Lung microvascular endothelial cell (primary cell): ENCODE measurements around the gene SHROOM1. TPM values are rescaled to one million over a fixed set of nuclear protein-coding genes. Genes with fewer than 3 reads are reported as not detected.
"Not testable (repeated sequence)": the region's sequence is repeated elsewhere in the genome, so short reads cannot be mapped to it uniquely, and the experiment has no call there.

Experiments
- DNase-seq, 2 donors: peaks; one replicate each; pipeline versions ENCODE4 v3.0.0 to v3.0.0-alpha.2; 2010; ENCODE audit warnings: low read depth in 2 of 2
- total RNA-seq: library from RNA; depleted of rRNA; stranded (reverse); fragments of >200 nt; gene quantifications from 2 replicates; pipeline ENCODE4 v1.2.1, GENCODE V29; 2014

Gene SHROOM1, protein sequence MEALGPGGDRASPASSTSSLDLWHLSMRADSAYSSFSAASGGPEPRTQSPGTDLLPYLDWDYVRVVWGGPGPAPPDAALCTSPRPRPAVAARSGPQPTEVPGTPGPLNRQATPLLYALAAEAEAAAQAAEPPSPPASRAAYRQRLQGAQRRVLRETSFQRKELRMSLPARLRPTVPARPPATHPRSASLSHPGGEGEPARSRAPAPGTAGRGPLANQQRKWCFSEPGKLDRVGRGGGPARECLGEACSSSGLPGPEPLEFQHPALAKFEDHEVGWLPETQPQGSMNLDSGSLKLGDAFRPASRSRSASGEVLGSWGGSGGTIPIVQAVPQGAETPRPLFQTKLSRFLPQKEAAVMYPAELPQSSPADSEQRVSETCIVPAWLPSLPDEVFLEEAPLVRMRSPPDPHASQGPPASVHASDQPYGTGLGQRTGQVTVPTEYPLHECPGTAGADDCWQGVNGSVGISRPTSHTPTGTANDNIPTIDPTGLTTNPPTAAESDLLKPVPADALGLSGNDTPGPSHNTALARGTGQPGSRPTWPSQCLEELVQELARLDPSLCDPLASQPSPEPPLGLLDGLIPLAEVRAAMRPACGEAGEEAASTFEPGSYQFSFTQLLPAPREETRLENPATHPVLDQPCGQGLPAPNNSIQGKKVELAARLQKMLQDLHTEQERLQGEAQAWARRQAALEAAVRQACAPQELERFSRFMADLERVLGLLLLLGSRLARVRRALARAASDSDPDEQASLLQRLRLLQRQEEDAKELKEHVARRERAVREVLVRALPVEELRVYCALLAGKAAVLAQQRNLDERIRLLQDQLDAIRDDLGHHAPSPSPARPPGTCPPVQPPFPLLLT
- 1.4 and 1.5 TPM in 2 replicates for total RNA-seq

DNA sequence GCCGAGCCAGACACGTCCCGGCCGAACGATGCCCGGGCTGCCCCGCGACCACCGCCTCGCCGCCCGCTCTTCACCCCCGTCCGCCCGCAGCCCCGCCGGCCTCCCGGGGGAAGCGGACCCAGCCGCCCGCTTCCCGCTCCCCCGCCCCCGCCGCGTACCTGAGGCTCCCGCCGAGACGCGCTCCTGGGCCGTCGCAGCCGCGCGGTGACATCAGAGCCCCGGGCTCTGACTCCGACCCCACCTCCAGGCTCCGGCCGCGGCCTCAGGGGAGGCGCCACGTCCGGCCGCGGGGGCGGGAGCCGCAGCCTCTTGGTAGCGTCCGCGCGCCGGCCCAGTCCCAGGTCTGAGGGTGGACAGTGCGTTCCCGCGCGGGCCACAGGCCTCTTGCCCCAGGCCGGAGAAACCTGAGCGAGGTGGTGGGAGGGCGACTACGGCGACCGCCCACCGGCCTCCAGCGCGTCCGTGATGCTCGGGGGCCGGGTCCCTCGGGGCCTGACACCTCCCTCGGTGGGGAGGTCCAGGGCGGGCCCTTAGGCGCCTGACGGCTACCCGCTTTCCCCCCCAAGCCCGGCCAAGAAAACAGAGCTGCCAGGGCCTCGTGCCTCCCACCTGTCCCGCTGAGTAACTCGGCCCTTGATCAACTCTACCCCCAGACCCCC is at the start of gene SHROOM1:
Gene SHROOM1, minus strand, starts transcription at position 212 of the 659 bp plus-strand sequence. CDS start 4,507 bp downstream, outside the sequence.
- DNase-seq = peak in 1 of 2 donors; percentile 53

DNA sequence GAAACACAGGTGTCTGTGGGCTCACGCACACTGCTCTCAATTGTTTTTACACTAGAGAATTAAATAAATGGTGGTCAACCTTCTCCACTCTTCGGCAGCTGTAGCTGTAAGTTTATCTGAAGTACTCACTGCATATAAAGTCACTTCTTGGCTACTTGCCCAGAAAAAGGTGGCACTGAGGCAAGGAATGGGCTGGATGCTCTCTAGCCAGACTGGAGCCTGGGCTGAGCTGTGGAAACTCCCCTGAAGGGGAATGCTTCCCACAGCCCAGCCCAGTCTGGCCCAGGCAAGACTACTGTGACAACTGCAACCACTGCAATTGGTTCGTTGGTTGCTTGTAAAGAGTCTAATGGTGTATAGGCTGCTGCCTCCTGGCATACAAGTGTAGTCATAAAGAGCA is 47.5 kb upstream of the SHROOM1 start:
- peak in 1 of 2 donors; percentile 48 for DNase-seq

DNA sequence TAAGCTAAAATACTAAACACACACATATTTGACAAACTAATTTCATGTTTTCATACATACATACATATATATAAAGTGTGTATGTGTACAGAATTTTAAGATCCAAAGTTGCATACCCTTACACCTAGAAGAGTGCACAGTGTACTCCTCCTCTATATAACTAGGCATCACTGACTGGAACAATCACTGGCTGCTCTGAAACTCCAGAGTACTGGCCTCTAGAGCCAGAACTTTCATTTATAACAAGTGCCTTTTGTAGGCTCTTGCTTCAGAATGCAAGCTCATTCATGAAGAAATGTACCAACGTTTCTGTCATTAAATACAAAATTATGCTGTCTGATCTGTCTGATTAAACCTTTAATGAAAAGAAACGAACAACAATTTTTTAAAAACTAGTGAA is 47.0 kb upstream of the SHROOM1 start:
- no peak for DNase-seq

DNA sequence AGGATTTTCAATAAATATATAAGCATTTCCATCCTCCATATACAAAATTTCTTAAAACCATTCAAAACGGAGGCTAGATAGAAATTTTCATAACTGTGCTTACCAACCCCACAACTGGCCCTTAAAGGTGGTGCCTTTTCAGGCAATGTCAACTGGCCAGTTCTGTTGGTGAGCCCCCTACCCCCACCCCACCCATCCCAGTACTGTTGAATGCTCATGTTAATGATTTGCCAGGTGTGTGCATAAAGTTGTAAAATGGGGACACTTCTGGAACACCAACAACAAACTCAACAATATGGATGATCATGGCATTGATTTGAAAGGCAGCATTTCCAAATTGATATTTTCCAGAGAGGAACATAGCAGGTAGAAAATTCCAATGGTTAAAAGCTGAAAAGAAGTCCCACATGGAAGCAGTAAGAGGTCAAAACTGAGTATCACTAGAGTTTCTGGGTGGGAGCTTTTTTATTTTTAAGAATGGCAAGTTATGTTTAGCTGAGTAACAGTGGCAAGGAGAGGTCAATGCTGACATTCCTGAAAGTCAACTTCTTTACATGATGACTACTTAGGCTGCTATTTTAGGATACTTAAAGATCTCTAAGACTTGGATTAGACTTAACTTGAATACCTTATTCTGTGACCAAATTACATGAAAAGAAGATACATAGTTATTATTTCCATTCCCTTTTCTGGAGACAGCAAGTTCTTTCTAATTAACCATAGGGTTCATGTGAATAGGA is 45.7 kb upstream of the SHROOM1 start:
- no peak for DNase-seq

DNA sequence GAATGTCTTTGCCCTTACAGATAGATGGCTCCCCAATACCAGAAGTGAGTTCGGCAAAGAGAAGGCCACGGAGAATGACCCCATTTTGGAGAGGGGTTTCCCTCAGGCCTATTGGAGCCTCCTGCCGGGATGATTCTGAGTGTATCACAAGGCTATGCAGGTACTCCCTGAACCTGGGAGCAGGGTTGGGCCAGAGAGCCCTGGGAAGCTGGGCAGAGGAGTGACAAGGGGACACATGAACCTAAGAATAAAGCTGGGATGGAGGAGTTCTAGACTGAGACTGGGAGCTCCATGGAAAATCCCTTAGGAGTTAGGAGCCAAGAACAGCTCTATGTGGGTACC is 43.5 kb upstream of the SHROOM1 start:
- DNase-seq = no peak

DNA sequence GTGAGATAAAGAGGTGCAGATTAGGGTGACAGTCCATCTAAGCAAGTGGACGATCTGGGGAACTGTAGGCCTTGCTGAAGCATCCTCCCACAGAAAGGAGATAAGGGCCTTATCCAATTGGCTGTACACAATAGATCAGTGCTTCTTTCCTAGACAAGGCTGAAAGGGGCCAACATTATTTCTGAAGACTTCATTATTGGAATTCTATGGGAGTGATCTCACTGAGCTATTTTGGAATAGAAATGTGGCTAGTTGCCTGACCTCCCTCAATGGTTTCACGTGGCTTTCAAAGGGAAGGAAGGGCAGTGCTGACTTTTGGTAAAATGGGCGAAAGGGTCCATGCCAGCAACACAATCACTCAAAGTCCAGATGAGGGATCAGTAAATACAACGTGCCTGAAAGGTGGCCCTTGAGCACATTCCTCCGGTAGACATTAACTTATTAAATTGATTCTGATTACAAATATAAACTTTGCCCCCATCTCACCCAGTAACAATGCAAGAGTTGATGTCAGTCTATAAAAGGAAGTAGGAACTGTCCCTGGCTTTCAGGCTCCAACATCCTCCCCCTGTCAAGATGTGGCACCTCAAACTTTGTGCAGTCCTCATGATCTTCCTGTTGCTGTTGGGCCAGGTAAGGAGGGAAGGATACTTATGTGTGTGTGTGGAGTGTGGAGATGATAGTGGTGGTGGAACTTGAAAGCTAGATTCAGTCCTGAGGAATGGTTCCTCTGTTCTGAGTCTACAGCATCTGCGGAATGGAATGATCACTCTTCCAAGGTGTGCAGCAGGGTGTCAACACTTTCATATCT is 42.9 kb upstream of the SHROOM1 start, which contains the start of gene LEAP2:
Gene LEAP2, plus strand, starts transcription at position 550 of the 811 bp plus-strand sequence. Its CDS starts 27 bp downstream, at position 577.
- DNase-seq = peak in 1 of 2 donors; percentile 18

DNA sequence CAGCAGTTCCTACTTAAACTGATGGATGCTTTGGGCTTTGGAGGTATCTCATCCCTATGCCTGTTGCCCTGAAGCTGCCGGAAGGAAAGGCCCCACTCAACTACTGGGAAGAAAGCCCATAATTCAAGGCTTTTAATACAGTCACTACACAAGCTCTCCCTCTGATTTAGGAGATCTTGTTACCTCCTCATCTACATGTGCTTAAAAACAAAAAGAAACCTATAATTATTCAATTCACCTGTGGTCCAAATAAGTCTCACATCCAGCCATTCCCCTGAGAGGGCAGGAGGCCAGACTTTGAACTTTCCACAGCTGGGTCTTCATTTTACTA is 42.3 kb upstream of the SHROOM1 start:
- DNase-seq = no peak

DNA sequence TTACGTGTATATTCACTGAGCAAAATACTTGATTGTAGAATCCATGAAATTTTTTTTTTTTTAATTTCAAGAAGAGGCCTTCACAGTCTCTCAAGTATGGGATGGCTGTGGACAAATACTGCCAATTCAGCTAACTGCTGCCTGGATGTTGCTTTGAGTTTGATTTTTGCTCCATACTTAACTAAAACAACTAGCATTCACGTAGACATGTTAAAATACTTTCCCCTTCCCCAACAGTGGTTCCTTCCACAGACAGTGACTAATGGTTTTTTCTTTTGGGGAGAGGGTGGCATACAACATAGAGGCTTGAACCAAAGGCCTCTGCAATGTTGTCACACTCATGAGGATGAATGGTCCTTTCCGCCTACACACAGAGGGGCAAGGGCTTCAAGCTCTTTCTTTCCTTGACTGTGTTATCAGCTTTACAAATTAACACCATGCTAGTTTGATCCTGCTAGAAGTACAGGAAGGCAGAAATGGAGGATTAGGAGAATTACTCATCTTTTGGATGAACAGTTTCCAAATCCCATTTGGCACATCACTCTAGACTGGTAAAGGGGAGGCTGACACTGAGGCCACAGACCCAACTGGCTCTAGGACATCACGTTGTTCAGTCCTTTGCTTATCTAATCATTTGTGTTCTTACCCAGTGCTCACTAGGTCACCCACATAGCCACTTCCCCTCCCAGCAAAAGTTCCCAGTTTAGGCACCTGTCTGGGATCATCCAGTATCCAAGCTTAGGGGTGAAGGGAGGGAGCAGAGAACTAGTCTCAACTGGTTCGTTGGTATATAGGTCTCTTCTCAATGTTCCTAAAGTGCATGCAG is 41.2 kb upstream of the SHROOM1 start:
- no peak for DNase-seq

DNA sequence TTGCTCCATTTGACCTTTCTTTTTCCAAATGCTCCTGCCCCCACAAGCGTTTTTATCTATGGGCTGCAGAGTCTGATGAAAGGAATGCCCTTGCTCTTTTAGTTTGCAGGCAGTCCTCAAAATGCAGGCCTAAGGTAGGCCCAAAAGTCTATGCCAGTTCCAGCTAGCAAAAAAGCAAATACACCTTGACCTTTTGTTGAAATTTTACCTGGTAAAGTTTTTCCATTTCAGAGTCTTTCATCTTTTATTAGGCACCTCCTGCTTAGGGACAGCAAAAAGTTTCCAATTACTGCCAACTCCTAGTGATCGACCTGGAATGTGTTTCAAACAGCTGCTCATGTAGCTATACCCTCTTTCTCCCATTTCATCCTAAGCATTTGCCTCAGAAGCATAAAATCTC is 40.4 kb upstream of the SHROOM1 start:
- DNase-seq = no peak

DNA sequence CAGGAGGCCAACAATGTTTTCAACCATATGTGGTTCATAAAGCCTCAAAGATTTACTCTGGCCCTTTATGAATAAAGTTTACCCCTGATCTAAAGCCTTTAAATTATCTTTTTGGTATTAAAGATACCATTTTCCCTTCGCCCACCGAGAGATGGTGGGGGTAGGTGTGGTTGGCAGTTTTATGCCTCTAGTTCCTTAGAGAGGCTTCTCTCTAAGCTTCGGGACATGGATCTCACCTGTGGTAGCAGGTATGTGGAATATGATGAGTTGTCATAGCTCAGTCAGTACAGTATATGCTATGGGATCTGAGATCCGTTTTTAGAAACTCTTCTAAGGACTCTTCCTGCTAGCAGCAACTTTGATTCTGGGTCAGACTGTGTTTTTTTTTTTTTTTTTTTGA is 38.3 kb upstream of the SHROOM1 start:
- no peak for DNase-seq

DNA sequence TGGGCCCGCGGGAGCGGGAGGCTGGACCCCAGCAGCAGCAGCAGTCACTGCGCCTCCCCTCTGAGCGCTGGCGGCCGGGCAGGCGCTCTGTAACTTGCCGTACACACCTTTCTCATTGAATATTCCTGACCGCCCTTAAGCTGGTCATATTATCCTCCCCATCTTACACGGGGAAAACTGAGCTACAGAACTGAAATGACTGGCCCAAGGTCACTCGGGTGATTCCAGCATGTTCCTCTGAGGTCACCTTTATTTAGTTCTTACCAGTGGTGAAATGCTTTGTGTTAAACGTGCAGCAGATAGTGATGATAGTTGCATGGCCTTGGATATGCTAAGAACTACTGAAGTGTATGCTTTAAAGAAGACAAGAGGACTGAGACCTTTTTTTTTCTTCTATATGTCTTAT is 36.6 kb upstream of the SHROOM1 start:
- DNase-seq = no peak

DNA sequence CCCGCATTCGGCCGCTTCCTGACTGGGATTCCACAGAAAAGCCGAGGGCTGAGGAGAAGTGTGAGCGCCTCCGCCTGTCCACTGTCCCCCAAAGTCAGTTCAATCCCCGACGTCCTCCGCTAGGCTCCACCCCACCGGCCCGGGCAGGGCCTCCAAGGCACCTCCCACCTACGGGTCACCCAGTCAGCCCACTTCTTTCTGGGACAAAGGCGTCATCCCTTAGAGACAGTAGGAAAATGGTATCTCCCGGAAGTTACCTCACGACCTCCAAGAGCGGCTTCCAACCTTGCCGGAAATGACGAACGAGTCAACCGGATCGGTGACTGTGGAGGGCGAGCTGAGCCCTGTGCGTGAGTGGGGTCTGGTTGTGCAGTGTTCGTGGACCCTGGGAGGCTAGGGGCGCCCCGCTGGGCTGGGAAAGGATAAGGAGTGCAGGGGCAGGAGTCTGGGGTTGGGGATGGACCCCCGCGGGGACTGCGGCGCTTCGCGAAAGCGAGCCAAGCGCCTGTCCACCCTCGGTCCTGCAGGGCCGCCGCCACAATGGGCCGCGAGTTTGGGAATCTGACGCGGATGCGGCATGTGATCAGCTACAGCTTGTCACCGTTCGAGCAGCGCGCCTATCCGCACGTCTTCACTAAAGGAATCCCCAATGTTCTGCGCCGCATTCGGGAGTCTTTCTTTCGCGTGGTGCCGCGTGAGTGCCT is 36.0 kb upstream of the SHROOM1 start, which contains the start of the genes GDF9 and UQCRQ:
Gene GDF9, minus strand, starts transcription at position 128 of the 704 bp plus-strand sequence. CDS start 1,936 bp downstream, outside the sequence.
Gene UQCRQ, plus strand, starts transcription at position 301 of the 704 bp plus-strand sequence. Its CDS starts 240 bp downstream, at position 541.
- DNase-seq = peak; percentile 99 to 100

DNA sequence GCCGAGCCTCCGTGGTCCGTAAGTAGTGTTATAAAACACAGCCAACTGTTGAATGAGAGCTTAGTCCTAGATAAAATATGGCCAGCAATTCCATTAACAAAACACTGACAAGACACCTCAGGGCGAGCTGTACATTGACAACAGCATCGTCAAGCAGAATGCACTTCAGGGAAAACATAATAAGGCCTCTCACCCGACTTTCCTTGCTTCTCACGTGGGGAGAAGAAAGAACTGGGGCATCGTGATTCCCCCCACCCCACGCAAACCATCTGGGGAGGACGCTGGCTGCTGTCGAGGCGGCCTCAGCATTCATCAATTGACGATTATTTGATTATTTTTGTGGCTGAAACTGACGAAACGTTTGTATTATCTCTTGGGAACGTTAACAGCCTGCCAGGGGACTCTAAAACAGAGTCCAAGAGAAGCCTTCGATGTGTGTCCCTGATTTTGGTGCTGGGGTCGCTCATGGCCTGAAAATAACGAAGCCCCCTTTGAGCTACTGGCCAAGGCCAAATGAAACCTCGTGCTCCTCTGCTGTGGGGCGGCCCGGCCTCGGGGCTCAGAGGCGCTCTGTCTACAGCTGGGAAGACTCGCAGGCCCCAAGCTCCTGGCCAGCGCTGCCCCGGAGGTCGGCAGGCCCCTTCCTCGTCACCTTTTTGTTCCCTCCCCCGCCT is 35.4 kb upstream of the SHROOM1 start:
- DNase-seq = no peak

DNA sequence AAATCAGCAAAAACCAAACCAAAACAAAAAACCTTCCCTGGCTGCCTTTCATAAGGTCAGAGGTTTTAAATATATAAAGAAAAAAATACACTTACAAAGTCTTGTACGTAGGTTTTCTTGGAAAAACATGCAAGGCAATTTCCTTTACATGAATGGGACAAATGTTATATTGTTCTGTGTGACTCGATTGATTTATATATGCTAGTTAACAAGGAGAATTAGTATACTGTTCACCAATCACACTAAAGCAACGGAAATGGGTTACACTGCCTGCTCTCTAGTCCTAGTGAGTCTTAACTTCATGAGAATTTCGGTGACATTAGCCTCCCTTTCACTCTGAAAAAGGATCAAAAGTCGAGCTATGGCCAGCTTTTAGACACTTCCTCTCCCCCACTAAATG is 30.3 kb upstream of the SHROOM1 start:
- DNase-seq = no peak

DNA sequence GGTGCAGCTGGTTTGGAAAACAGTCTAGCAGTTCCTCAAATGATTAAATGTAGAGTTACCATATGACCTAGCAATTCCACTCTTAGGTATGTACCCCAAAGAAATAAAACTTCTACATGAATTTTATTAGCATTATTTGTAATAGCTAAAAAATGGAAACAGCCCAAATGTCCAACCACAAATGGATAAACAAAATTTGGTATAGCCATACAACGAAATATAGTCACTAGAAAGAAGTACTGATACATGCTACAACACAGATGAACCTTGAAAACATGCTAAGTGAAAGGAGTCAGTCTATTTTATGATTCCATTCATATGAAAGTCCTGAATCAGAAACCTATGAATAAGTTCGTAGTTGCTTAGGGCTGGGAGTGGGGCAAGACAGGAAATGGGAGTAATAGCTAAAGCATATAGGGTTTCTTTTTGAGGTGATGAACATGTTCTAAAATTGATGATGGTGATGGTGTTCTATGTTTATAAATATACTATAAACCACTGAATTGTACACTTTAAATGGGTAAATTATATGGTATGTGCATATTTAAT is 29.5 kb upstream of the SHROOM1 start:
- DNase-seq = no peak

DNA sequence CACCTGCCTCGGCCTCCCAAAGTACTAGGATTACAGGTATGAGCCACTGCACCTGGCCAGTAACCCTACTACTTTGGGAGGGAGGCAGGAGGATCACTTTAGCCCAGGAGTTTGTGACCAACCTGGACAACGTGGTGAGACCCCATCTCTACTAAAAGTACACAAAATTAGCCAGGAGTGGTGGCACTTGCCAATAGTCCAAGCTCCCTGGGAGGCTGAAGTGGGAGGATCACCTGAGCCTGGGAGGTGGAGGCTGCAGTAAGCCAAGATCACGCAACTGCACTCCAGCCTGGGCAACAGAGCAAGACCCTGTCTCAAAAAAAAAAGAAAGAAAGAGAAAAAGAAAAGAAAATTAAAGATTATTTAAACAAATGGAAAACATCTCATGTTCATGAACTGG is 25.6 kb upstream of the SHROOM1 start:
- DNase-seq = no peak

DNA sequence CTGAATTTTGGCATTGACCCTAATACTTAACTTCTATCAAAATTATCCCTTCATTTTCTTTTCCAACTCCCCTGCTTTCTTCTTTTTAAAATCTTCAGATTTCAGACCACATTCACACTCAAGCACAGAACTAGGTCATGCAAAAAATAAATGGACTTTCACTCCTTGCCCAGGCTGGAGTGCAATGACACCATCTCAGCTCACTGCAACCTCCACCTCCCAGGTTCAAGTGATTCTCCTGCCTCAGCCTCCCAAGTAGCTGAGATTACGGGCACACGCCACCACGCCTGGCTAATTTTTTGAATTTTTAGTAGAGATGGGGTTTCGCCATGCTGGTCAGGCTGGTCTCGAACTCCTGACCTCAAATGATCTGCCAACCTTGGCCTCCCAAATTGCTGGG is 24.5 kb upstream of the SHROOM1 start:
- not testable (repeated sequence) for DNase-seq

DNA sequence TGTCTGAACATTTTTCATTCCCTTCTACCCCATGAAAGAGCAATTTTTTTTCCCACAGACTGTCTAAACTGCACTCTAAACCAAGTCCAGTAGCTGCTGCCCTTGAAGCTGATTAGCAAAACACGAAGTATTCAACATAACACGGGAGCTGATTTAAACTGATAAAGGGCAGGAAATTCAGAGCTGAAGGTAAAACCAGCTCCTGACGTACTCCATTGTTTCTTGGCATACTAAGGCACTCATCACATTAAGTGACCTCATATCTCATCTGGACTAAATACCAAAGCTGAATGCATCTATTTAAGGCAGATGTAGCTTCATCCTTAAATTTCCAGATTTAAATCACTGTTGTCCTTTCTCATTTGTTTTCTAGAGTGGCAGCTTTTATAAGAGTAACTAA is 23.9 kb upstream of the SHROOM1 start:
- DNase-seq = peak in 1 of 2 donors; percentile 66
